A549 (cell line): ENCODE measurements around the gene CD164. TPM values are rescaled to one million over a fixed set of nuclear protein-coding genes. Genes with fewer than 3 reads are reported as not detected.

Experiments
- ATAC-seq, 2 experiments: fragments of 200-7000 bp in 1 of 2; fragments of >200 bp in 1 of 2; cut with Nextera tagmentation in 1 of 2; cut with Tn5 transposase in 1 of 2; 3 replicates each; pipeline versions ENCODE4 v1.8.0 to v1.9.1; 2018 to 2020; ENCODE audit warnings: mild to moderate bottlenecking in 1 of 2, moderate library complexity in 1 of 2
- CTCF ChIA-PET: fragments of 300-600 bp; sonication (Branson Sonifier 250); formaldehyde crosslinking; extraction: SDS; loops from one replicate; lab custom pipeline; 2021; ENCODE audit warnings: antibody characterized with exemption, inconsistent platforms; lab: Yijun Ruan, JAX
- POLR2A ChIA-PET: fragments of 350-600 bp; formaldehyde crosslinking; extraction: SDS; loops from one replicate; lab custom pipeline; 2021; ENCODE audit warnings: antibody characterized with exemption, inconsistent platforms; lab: Yijun Ruan, JAX
- DNase-seq, 2 experiments: peaks; one replicate each; pipeline versions ENCODE4 v3.0.0 to v3.0.0-alpha.2; 2011 to 2016; ENCODE audit warnings: low read depth in 1 of 2, low spot score in 1 of 2
- FAIRE-seq: peaks from 2 replicates; lab custom pipeline; 2011; peaks lifted over from hg19 to GRCh38; lab: Jason Lieb, UNC
- H3K27ac ChIP-seq, 2 experiments: fragments of >200 bp; sonication (Bioruptor Twin); formaldehyde crosslinking; 3 replicates each; pipeline ENCODE4 v1.5.1; 2016 to 2017
- H3K4me1 ChIP-seq: fragments of >200 bp; sonication (Bioruptor Twin); formaldehyde crosslinking; 3 replicates; pipeline ENCODE4 v1.6.1; 2016
- H3K4me2 ChIP-seq: fragments of >200 bp; sonication (Bioruptor Twin); formaldehyde crosslinking; 3 replicates; pipeline ENCODE4 v1.6.1; 2016
- H3K4me3 ChIP-seq: fragments of >200 bp; sonication (Bioruptor Twin); formaldehyde crosslinking; 3 replicates; pipeline ENCODE4 v1.5.1; 2016
- H3K9me3 ChIP-seq: fragments of >200 bp; sonication (Bioruptor Twin); formaldehyde crosslinking; 3 replicates; pipeline ENCODE4 v1.6.1; 2016
- BHLHE40 ChIP-seq: IDR thresholded peaks from 2 replicates; pipeline ENCODE4 v1.6.1; 2012; ENCODE audit warnings: low read depth, low read length, inconsistent platforms
- CBX8 ChIP-seq: fragments of 200-600 bp; sonication (generic); IDR thresholded peaks from 2 replicates; pipeline ENCODE4 v1.6.1; 2016
- CHD4 ChIP-seq: fragments of 200-600 bp; sonication (generic); IDR thresholded peaks from 2 replicates; pipeline ENCODE4 v1.6.1; 2016; ENCODE audit warnings: antibody characterized with exemption, mild to moderate bottlenecking, borderline replicate concordance
- EHF ChIP-seq: fragments of 250-450 bp; sonication (Bioruptor Pico); IDR thresholded peaks from 2 replicates; pipeline ENCODE4 v1.5.0; 2020; ENCODE audit warnings: mild to moderate bottlenecking
- FOXS1 ChIP-seq: fragments of 250-450 bp; sonication (Bioruptor Pico); IDR thresholded peaks from 2 replicates; pipeline ENCODE4 v1.5.0; 2020; ENCODE audit warnings: mild to moderate bottlenecking, moderate library complexity
- HEYL ChIP-seq: fragments of 250-450 bp; sonication (Bioruptor Pico); IDR thresholded peaks from 2 replicates; pipeline ENCODE4 v1.8.0; 2021; ENCODE audit warnings: mild to moderate bottlenecking, moderate library complexity
- HMGXB4 ChIP-seq: fragments of 250-450 bp; sonication (Bioruptor Pico); IDR thresholded peaks from 2 replicates; pipeline ENCODE4 v1.5.0; 2021; ENCODE audit warnings: mild to moderate bottlenecking, moderate library complexity, borderline replicate concordance
- HOXB13 ChIP-seq: fragments of 250-450 bp; sonication (Bioruptor Pico); IDR thresholded peaks from 2 replicates; pipeline ENCODE4 v1.5.0; 2020; ENCODE audit warnings: low read depth, mild to moderate bottlenecking, moderate library complexity
- HOXB5 ChIP-seq: fragments of 250-450 bp; sonication (Bioruptor Pico); IDR thresholded peaks from 2 replicates; pipeline ENCODE4 v1.5.0; 2020; ENCODE audit warnings: mild to moderate bottlenecking, moderate library complexity
- JUN ChIP-seq, 2 experiments: fragments of >200 bp; sonication (Bioruptor Twin); formaldehyde crosslinking; IDR thresholded peaks; 2 replicates in 1 of 2; 3 replicates in 1 of 2; pipeline ENCODE4 v1.6.1; 2016 to 2017
- JUNB ChIP-seq: fragments of >200 bp; sonication (Bioruptor Twin); formaldehyde crosslinking; IDR thresholded peaks from 2 replicates; pipeline ENCODE4 v1.6.1; 2016
- NFE2L2 ChIP-seq: fragments of 150-350 bp; conservative IDR thresholded peaks from 2 replicates; pipeline ENCODE4 v1.6.1; 2014; ENCODE audit warnings: low read length
- PHF8 ChIP-seq: fragments of 200-600 bp; sonication (generic); IDR thresholded peaks from 2 replicates; pipeline ENCODE4 v1.6.1; 2016; ENCODE audit warnings: low read depth, mild to moderate bottlenecking, antibody characterized with exemption, moderate library complexity, borderline replicate concordance
- RAD21 ChIP-seq, 2 experiments: fragments of >200 bp in 1 of 2; sonication (Bioruptor Twin) in 1 of 2; formaldehyde crosslinking in 1 of 2; IDR thresholded peaks in 1 of 2; conservative IDR thresholded peaks in 1 of 2; 2 replicates in 1 of 2; 3 replicates in 1 of 2; pipeline ENCODE4 v1.6.1; 2012 to 2018; ENCODE audit warnings: inconsistent platforms in 1 of 2
- RFX5 ChIP-seq: fragments of 450-650 bp; IDR thresholded peaks from 2 replicates; pipeline ENCODE4 v1.7.1; 2014; ENCODE audit warnings: antibody characterized with exemption, mild to moderate bottlenecking, moderate library complexity
- SMC3 ChIP-seq: fragments of >200 bp; sonication (Bioruptor Twin); formaldehyde crosslinking; IDR thresholded peaks from 3 replicates; pipeline ENCODE4 v1.6.1; 2018; ENCODE audit warnings: inconsistent platforms
- TFCP2L1 ChIP-seq: fragments of 250-450 bp; sonication (Bioruptor Pico); IDR thresholded peaks from 2 replicates; pipeline ENCODE4 v1.5.0; 2021; ENCODE audit warnings: mild to moderate bottlenecking
- TP53 ChIP-seq: fragments of 250-450 bp; sonication (Bioruptor Pico); IDR thresholded peaks from 2 replicates; pipeline ENCODE4 v1.5.0; 2021; ENCODE audit warnings: mild to moderate bottlenecking, moderate library complexity
- ZNF302 ChIP-seq: fragments of 250-450 bp; sonication (Bioruptor Pico); IDR thresholded peaks from 2 replicates; pipeline ENCODE4 v1.9.0; 2021; ENCODE audit warnings: inconsistent platforms, mild to moderate bottlenecking, moderate library complexity
- ZSCAN20 ChIP-seq: fragments of 250-450 bp; sonication (Bioruptor Pico); IDR thresholded peaks from 2 replicates; pipeline ENCODE4 v1.8.0; 2022; ENCODE audit warnings: mild to moderate bottlenecking, moderate library complexity
- WGBS: methylation state at CpG from one replicate; pipeline ENCODE4 v1.1.6; 2017; ENCODE audit errors: missing lambda C conversion rate; 5-methylcytosine and 5-hydroxymethylcytosine counted together
- polyA plus RNA-seq, 4 experiments: library from polyadenylated mRNA; depleted of rRNA in 3 of 4; stranded (reverse); fragments of >200 nt; fragmentation: RNase III in 1 of 4; extraction: RNeasy Plus Mini Kit Qiagen cat#74134 plus additional on column Dnase treatment in 1 of 4; gene quantifications; 2 replicates in 3 of 4; 3 replicates in 1 of 4; pipeline ENCODE4 v1.2.3, GENCODE V29; 2011 to 2017
- TF ChIP-seq, protein P1 (sequence below): IDR thresholded peaks from 2 replicates; pipeline ENCODE4 v1.6.1; 2012
- TF ChIP-seq, protein P2 (sequence below): fragments of 450-650 bp; IDR thresholded peaks from 2 replicates; pipeline ENCODE4 v1.6.1; 2014; ENCODE audit warnings: antibody characterized with exemption

The CD164 gene
- polyA plus RNA-seq, 2 of the 4 experiments (the other 2 are of a cell fraction), result 91.1 to 174 TPM

DNA sequence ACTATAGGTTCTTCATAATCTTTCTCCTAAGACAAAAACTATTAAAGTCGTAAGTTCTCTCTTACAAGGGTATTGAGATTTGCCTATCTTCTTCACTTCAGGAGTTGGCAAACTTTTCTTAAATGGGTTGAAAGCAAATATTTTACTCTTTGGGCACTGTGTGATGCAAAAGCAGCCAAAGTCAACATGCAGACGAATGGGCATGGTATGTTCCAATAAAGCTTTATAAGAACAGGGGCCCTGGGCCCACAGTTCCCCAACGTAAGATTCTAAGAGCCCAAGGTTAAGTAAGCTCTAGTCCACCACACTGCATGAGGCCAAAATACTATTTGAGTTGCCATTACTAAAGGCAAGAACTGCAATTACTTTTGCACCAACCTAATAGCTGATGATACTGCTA is 11.5 kb downstream of the CD164 start:
- WGBS, result 88% methylated on average over 3 of the region's 3 CpGs
- DNase-seq (no peak), ATAC-seq (no peak), FAIRE-seq (no peak)
- ChIA-PET POLR2A (no interaction called here), CTCF (interaction anchor here (1.1 kb wide), 1 partner anchor 183 kb away, joined by 6 read pairs; no protein-coding TSS in a partner anchor)
- Histone ChIP-seq H3K27ac (no peak overlapping the region), H3K4me1 (peaks cover 15% of the 10 kb centered on the region; the same call in 2 of the 3 replicates), H3K4me2 (no peak overlapping the region), H3K4me3 (no peak overlapping the region), H3K9me3 (no peaks in the 10 kb centered on the region)
- no peak for TF ChIP-seq TFCP2L1 (CRISPR knock-in tag)
- no peak for TF ChIP-seq PHF8
- no peak for TF ChIP-seq HOXB5
- no peak for TF ChIP-seq RFX5
- TF ChIP-seq RAD21 (conservative IDR thresholded peaks at IDR 0.05 in 1 of 2, IDR thresholded peaks at IDR 0.05 in 1 of 2), result no peak
- no peak for TF ChIP-seq HEYL (CRISPR knock-in tag)
- TF ChIP-seq HMGXB4, result no peak
- no peak for TF ChIP-seq ZNF302 (CRISPR knock-in tag)
- no peak for TF ChIP-seq CBX8
- no peak for TF ChIP-seq JUN (IDR thresholded peaks at IDR 0.05)
- TF ChIP-seq SMC3, result no peak
- no peak for TF ChIP-seq EHF
- no peak for TF ChIP-seq HOXB13
- no peak for TF ChIP-seq CHD4
- TF ChIP-seq JUNB, result no peak
- no peak for TF ChIP-seq BHLHE40
- TF ChIP-seq, protein P1, sequence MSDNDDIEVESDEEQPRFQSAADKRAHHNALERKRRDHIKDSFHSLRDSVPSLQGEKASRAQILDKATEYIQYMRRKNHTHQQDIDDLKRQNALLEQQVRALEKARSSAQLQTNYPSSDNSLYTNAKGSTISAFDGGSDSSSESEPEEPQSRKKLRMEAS, result no peak
- TF ChIP-seq FOXS1 (CRISPR knock-in tag), result no peak

- ChIA-PET POLR2A (no interaction called here), CTCF (interaction anchor here (1.0 to 1.1 kb wide), 2 partner anchors 15 to 182 kb away, joined by 3 to 6 read pairs; no protein-coding TSS in a partner anchor)
- FAIRE-seq (no peak), ATAC-seq (no peak), DNase-seq (no peak)
- Histone ChIP-seq H3K9me3 (no peaks in the 10 kb centered on the region), H3K4me1 (peaks cover 15% of the 10 kb centered on the region; the same call in 2 of the 3 replicates), H3K4me2 (no peak overlapping the region), H3K27ac (no peak overlapping the region), H3K4me3 (no peak overlapping the region)
- no peak for TF ChIP-seq NFE2L2
- TF ChIP-seq HOXB5, result no peak
- TF ChIP-seq PHF8, result no peak
- TF ChIP-seq, protein P2, sequence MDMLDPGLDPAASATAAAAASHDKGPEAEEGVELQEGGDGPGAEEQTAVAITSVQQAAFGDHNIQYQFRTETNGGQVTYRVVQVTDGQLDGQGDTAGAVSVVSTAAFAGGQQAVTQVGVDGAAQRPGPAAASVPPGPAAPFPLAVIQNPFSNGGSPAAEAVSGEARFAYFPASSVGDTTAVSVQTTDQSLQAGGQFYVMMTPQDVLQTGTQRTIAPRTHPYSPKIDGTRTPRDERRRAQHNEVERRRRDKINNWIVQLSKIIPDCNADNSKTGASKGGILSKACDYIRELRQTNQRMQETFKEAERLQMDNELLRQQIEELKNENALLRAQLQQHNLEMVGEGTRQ, result no peak
- no peak for TF ChIP-seq SMC3
- TF ChIP-seq ZSCAN20 (CRISPR knock-in tag), result no peak
- no peak for TF ChIP-seq RAD21 (conservative IDR thresholded peaks at IDR 0.05 in 1 of 2, IDR thresholded peaks at IDR 0.05 in 1 of 2)
- TF ChIP-seq TP53 (CRISPR knock-in tag), result no peak
- no peak for TF ChIP-seq HMGXB4
- 83% methylated on average over 1 of the region's 1 CpG for WGBS
Observed at GRCh38 chr6:109370336-109370735, 11.9 kb downstream of the CD164 start.
